Measurements from ENCODE around the gene SPATC1L. TPM values are rescaled to one million over a fixed set of nuclear protein-coding genes. Genes with fewer than 3 reads are reported as not detected.

Gene SPATC1L
- total RNA-seq, 1 donor from 2014 or later: 12.0 TPM

GRCh38 chr21:46121286-46122221 lies 62.7 kb downstream of the SPATC1L start:
- H3K36me3 Mint-ChIP-seq (ENCODE audit: low read depth): no peaks in the 10 kb centered on the region
- no peak for DNase-seq
- H3K4me3 Mint-ChIP-seq: no peak overlapping the region
- intact Hi-C loops (cut with micrococcal nuclease): no loop called here
- H3K4me1 Mint-ChIP-seq: no peaks in the 10 kb centered on the region
- no peak overlapping the region for H3K27ac Mint-ChIP-seq
- no peaks in the 10 kb centered on the region for H3K27me3 Mint-ChIP-seq
- no peaks in the 10 kb centered on the region for H3K9me3 Mint-ChIP-seq

DNA sequence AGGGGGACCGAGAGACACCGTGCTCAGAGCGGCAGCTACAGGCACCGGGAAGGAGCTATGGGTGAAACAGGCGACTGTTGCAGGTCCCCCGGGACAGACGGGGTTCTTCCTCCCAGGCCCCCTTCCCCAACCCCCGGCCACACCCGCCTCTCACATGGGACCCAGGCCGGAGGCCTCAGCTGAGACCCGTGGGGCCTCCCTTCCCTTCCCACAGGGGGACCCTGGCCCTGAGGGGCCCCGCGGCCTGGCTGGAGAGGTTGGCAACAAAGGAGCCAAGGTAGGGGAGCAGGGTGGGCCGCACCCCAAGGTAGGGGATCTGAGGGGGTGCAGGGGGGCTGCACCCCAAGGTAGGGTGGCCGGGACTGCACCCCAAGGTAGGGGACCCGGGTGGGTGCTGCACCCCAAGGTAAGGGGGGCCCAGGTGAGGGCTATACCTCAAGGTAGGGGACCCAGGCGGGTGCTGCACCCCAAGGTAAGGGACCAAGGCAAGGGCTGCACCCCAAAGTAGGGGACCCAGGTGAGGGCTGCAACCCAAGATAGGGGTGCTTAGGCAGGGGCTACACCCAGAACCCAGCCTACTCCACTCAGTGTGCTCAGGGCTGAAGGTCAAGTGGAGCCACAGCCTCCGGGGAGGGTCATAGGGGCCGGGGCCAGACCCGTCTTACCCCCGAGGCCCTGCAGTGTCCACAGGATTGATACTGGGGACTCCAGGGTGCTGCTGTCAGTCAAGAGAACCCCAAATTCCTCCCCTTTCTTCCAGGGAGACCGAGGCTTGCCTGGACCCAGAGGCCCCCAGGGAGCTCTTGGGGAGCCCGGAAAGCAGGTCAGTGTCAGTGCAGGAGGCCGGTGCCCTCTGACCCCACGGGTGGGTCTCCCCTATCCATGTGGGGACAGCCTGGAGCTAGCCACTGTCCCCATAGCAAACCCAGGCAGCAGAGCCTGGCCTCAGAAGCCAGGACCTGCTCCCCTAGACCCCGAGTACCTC lies 63.7 kb downstream of the SPATC1L start:
- no peaks in the 10 kb centered on the region for H3K36me3 Mint-ChIP-seq (ENCODE audit: low read depth)
- no peaks in the 10 kb centered on the region for H3K27me3 Mint-ChIP-seq
- no peak overlapping the region for H3K27ac Mint-ChIP-seq
- H3K4me1 Mint-ChIP-seq: no peaks in the 10 kb centered on the region
- H3K9me3 Mint-ChIP-seq: no peaks in the 10 kb centered on the region
- intact Hi-C loops (cut with micrococcal nuclease): no loop called here
- no peak for DNase-seq
- H3K4me3 Mint-ChIP-seq: no peak overlapping the region

DNA sequence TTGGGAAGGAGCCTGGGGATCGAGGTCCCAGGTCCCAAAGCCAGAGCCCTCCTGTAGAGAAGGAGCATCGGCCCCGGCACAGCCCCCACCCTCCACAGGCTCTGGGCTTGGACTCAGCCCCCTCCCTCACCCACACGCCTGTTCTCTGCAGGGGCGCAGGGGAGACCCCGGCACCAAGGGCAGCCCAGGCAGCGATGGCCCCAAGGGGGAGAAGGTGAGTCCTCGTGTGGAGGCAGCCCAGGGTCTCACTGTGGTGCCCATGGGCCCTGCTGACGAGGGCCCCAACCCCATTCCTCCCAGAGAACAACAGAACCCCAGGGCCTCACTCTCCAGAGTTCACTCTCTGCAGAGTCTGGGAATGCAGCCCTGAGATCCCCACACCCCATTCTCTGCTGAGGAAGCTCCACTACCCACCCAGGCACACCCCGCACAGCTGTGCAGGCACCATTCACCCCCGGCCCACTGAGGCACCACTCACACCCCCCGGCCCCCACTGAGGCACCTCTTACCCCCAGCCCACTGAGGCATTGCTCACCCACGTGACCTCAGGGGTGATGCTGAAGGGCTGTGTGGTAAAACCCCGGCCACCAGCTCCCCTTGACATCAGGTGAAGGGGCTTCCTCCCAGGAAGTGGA lies 64.5 kb downstream of the SPATC1L start:
- intact Hi-C loops (cut with micrococcal nuclease): no loop called here
- no peaks in the 10 kb centered on the region for H3K9me3 Mint-ChIP-seq

GRCh38 chr21:46119144-46119636 lies 65.1 kb downstream of the SPATC1L start:
- Mint-ChIP-seq H3K36me3 (ENCODE audit: low read depth) (no peaks in the 10 kb centered on the region), H3K9me3 (no peaks in the 10 kb centered on the region), H3K27me3 (no peaks in the 10 kb centered on the region), H3K27ac (no peak overlapping the region), H3K4me3 (no peak overlapping the region), H3K4me1 (no peaks in the 10 kb centered on the region)
- DNase-seq: no peak
- intact Hi-C loops (cut with micrococcal nuclease): no loop called here

More for the DNA sequence above, 64.5 kb downstream of the SPATC1L start:
- Mint-ChIP-seq H3K27ac (no peak overlapping the region), H3K27me3 (no peaks in the 10 kb centered on the region), H3K4me1 (no peaks in the 10 kb centered on the region), H3K4me3 (no peak overlapping the region), H3K36me3 (ENCODE audit: low read depth) (no peaks in the 10 kb centered on the region)
- no peak for DNase-seq

DNA sequence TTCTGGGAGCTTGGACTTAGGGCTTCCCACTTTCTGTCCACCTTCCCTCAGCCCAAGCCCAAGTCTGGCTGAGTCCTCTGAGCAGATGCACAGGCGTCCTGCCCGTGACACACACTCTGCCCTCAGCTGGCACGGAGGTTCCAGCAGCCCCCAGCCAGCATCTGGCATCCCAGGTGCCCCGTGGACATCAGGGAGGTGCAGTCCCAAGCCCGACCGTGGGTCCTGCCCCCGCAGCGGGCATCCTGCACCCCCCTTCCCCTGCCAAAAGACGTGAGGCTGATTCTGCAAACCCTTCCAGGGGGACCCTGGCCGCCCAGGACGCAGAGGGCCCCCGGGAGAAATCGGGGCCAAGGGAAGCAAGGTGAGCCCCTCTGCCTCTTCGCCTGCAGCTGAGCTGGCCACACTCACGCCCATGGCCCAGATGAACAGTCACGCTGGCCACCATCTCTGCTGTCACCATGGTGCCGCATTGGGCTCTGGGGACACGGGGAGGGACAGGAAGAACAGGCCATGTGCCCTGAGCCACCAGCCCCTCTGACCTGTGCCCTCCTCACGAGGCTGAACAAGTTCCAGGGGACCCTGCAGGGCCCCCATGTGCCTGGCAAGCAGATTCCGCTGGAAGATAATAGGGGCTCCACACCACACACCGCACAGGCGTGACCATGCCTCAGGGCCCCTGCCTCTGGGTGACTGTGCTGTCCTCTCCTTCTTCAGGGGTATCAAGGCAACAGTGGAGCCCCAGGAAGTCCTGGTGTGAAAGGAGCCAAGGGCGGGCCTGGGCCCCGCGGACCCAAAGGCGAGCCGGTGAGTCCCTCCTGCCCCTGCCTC lies 65.7 kb downstream of the SPATC1L start:
- Mint-ChIP-seq H3K36me3 (ENCODE audit: low read depth) (no peaks in the 10 kb centered on the region), H3K4me3 (no peak overlapping the region), H3K27ac (no peak overlapping the region), H3K27me3 (no peaks in the 10 kb centered on the region), H3K4me1 (no peaks in the 10 kb centered on the region), H3K9me3 (no peaks in the 10 kb centered on the region)
- DNase-seq: no peak
- intact Hi-C loops (cut with micrococcal nuclease): no loop called here

- Mint-ChIP-seq H3K9me3 (no peaks in the 10 kb centered on the region), H3K27me3 (no peaks in the 10 kb centered on the region), H3K4me1 (no peaks in the 10 kb centered on the region), H3K36me3 (ENCODE audit: low read depth) (no peaks in the 10 kb centered on the region), H3K4me3 (no peak overlapping the region), H3K27ac (no peak overlapping the region)
- intact Hi-C loops (cut with micrococcal nuclease): no loop called here
- no peak for DNase-seq
These were observed 66.5 kb downstream of the SPATC1L start for GRCh38 chr21:46117586-46118315.

GRCh38 chr21:46116776-46117585 lies 67.3 kb downstream of the SPATC1L start:
- H3K36me3 Mint-ChIP-seq (ENCODE audit: low read depth): no peaks in the 10 kb centered on the region
- no peak overlapping the region for H3K4me3 Mint-ChIP-seq
- H3K9me3 Mint-ChIP-seq: no peaks in the 10 kb centered on the region
- intact Hi-C loops (cut with micrococcal nuclease): no loop called here
- DNase-seq: no peak
- no peaks in the 10 kb centered on the region for H3K27me3 Mint-ChIP-seq
- no peaks in the 10 kb centered on the region for H3K4me1 Mint-ChIP-seq
- no peak overlapping the region for H3K27ac Mint-ChIP-seq

GRCh38 chr21:46116189-46116775 lies 68.0 kb downstream of the SPATC1L start:
- no peaks in the 10 kb centered on the region for H3K9me3 Mint-ChIP-seq
- intact Hi-C loops (cut with micrococcal nuclease): no loop called here
- DNase-seq: no peak

DNA sequence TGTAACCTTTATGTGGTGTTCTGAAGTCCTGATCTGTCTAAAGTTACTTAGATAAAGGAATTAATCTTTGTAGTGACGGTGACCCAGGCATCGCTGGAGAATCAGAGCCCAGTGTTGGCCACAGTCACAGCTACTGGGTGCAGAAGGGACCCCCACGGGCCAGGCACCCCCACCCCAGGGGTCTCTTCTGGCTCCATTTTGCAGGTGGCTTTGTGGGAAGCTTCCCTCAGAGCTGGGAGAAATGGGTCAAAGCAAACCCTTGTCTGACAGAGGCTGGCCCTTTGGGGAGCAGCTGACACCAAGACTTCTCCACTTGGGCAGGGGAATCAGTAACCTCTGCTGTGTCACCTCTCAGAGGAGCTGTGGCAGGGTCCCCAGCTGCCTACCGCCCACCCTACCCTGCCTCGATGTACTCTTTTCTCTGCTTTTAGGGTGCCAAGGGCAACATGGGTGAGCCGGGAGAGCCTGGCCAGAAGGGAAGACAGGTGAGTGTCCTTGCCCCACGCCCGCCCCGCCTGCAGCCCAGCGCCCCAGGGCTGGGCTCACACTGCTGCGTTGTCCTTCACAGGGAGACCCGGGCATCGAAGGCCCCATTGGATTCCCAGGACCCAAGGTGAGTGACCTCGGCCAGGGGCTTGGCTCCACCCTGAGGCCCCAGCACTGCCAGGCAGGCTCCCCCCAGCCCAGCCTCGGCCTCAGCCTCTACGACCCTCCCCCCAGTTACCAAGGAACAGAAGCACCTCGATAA lies 68.6 kb downstream of the SPATC1L start:
- intact Hi-C loops (cut with micrococcal nuclease): no loop called here
- no peaks in the 10 kb centered on the region for H3K9me3 Mint-ChIP-seq
- no peak overlapping the region for H3K27ac Mint-ChIP-seq
- H3K36me3 Mint-ChIP-seq (ENCODE audit: low read depth): no peaks in the 10 kb centered on the region
- DNase-seq: no peak
- no peaks in the 10 kb centered on the region for H3K27me3 Mint-ChIP-seq
- no peaks in the 10 kb centered on the region for H3K4me1 Mint-ChIP-seq
- H3K4me3 Mint-ChIP-seq: no peak overlapping the region

More at GRCh38 chr21:46116189-46116775, 68.0 kb downstream of the SPATC1L start:
- no peak overlapping the region for H3K27ac Mint-ChIP-seq
- H3K4me1 Mint-ChIP-seq: no peaks in the 10 kb centered on the region
- H3K27me3 Mint-ChIP-seq: no peaks in the 10 kb centered on the region
- H3K36me3 Mint-ChIP-seq (ENCODE audit: low read depth): no peaks in the 10 kb centered on the region
- no peak overlapping the region for H3K4me3 Mint-ChIP-seq

- Mint-ChIP-seq H3K27ac (no peak overlapping the region), H3K4me3 (no peak overlapping the region), H3K27me3 (no peaks in the 10 kb centered on the region), H3K36me3 (ENCODE audit: low read depth) (no peaks in the 10 kb centered on the region), H3K4me1 (no peaks in the 10 kb centered on the region), H3K9me3 (no peaks in the 10 kb centered on the region)
- DNase-seq: no peak
- intact Hi-C loops (cut with micrococcal nuclease): no loop called here
These were observed 69.3 kb downstream of the SPATC1L start for GRCh38 chr21:46114963-46115362.

GRCh38 chr21:46113497-46114176 lies 70.6 kb downstream of the SPATC1L start:
- DNase-seq: no peak
- Mint-ChIP-seq H3K4me1 (no peaks in the 10 kb centered on the region), H3K36me3 (ENCODE audit: low read depth) (no peaks in the 10 kb centered on the region), H3K4me3 (no peak overlapping the region), H3K9me3 (peaks cover under 1% of the 10 kb centered on the region), H3K27ac (no peak overlapping the region), H3K27me3 (no peaks in the 10 kb centered on the region)
- intact Hi-C loops (cut with micrococcal nuclease): no loop called here
